Vagina (tissue), 2 donors: ENCODE results near the gene MAP3K10.
"Not testable (repeated sequence)": the region's sequence is repeated elsewhere in the genome, so short reads cannot be mapped to it uniquely, and the experiment has no call there.

Source experiments
- POLR2A ChIP-seq, 2 donors: fragments of 450-650 bp; IDR thresholded peaks; one replicate each; pipeline ENCODE4 v1.6.1; 2017; ENCODE audit warnings: antibody characterized with exemption in 2 of 2, mild to moderate bottlenecking in 2 of 2, moderate library complexity in 2 of 2
- TF ChIP-seq, protein P1 (sequence below), 3 experiments: fragments of 450-650 bp in 2 of 3; fragments of 200-600 bp in 1 of 3; sonication (generic) in 1 of 3; IDR thresholded peaks; one replicate each; pipeline ENCODE4 v1.5.1; 2017 to 2019; ENCODE audit warnings: antibody characterized with exemption in 3 of 3, mild to moderate bottlenecking in 2 of 3, moderate library complexity in 2 of 3

DNA sequence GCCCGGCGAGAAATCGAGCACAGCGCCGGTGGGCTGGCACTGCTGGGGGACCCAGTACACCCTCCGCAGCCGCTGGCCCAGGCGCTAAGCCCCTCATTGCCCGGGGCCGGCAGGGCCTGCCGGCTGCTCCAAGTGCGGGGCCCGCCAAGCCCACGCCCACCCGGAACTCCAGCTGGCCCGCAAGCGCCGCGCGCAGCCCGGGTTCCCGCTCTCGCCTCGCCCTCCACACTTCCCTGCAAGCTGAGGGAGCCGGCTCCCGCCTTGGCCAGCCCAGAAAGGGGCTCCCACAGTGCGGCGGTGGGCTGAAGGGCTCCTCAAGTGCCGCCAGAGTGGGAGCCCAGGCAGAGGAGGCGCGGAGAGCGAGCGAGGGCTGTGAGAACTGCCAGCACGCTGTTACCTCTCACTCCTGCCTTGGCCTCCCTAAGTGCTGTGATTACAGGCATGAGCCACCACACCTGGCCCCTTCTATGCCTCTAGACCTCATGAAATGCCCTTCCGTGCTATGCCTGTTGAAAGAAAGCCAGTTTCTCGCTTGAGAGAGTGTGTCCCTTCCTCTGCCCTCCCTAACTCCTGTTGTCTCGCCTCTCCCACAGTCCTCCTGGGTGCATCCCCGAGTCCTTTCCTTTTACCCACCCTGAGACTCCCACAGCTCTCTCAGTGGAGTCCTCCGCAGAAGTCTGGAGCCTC, 20.8 kb upstream of the MAP3K10 start:
- TF ChIP-seq POLR2A (IDR thresholded peaks at IDR 0.05) = not testable (repeated sequence)
- TF ChIP-seq, protein P1, sequence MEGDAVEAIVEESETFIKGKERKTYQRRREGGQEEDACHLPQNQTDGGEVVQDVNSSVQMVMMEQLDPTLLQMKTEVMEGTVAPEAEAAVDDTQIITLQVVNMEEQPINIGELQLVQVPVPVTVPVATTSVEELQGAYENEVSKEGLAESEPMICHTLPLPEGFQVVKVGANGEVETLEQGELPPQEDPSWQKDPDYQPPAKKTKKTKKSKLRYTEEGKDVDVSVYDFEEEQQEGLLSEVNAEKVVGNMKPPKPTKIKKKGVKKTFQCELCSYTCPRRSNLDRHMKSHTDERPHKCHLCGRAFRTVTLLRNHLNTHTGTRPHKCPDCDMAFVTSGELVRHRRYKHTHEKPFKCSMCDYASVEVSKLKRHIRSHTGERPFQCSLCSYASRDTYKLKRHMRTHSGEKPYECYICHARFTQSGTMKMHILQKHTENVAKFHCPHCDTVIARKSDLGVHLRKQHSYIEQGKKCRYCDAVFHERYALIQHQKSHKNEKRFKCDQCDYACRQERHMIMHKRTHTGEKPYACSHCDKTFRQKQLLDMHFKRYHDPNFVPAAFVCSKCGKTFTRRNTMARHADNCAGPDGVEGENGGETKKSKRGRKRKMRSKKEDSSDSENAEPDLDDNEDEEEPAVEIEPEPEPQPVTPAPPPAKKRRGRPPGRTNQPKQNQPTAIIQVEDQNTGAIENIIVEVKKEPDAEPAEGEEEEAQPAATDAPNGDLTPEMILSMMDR (IDR thresholded peaks at IDR 0.05) = not testable (repeated sequence)
